GM19099 (cell line): ENCODE measurements around the gene ALG1.

ENCODE experiments used
- POLR2A ChIP-seq: IDR thresholded peaks from 3 replicates; pipeline ENCODE4 v1.6.1; 2011; ENCODE audit warnings: low read depth; ENCODE audit not compliant: insufficient read length; ENCODE audit errors: extremely low read depth

Gene ALG1

GRCh38 chr16:5064915-5065314 lies 6.7 kb upstream of the ALG1 start:
- no peak for TF ChIP-seq POLR2A

GRCh38 chr16:5065326-5065725 lies 6.3 kb upstream of the ALG1 start:
- no peak for TF ChIP-seq POLR2A

GRCh38 chr16:5065813-5066212 lies 5.8 kb upstream of the ALG1 start, which contains the start of gene C16orf89:
C16orf89 (minus strand) TSS chr16:5065956; CDS start chr16:5065908, 48 bp downstream.
- no peak for TF ChIP-seq POLR2A

DNA sequence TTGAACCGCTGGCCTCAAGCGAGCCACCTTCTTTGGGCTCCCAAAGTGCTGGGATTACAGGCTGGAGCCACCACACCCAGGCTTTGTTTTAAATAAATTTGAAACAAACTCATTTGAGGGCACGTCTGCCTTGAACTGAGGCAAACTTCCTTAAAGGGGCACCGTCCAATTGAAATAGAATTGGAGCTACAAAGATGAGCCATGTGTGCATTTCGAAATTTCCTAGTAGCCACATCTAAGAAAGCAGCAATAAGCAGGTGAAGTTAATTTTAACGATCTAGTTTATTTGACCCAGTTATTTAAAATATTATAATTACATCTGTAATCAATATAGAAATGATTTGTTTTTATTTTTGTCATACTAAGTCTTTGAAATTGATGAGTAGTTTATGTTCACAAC lies 5.1 kb upstream of the ALG1 start:
- no peak for TF ChIP-seq POLR2A

GRCh38 chr16:5069048-5069447 lies 2.6 kb upstream of the ALG1 start:
- TF ChIP-seq POLR2A: no peak

GRCh38 chr16:5069854-5070253 lies 1.8 kb upstream of the ALG1 start:
- TF ChIP-seq POLR2A: no peak

DNA sequence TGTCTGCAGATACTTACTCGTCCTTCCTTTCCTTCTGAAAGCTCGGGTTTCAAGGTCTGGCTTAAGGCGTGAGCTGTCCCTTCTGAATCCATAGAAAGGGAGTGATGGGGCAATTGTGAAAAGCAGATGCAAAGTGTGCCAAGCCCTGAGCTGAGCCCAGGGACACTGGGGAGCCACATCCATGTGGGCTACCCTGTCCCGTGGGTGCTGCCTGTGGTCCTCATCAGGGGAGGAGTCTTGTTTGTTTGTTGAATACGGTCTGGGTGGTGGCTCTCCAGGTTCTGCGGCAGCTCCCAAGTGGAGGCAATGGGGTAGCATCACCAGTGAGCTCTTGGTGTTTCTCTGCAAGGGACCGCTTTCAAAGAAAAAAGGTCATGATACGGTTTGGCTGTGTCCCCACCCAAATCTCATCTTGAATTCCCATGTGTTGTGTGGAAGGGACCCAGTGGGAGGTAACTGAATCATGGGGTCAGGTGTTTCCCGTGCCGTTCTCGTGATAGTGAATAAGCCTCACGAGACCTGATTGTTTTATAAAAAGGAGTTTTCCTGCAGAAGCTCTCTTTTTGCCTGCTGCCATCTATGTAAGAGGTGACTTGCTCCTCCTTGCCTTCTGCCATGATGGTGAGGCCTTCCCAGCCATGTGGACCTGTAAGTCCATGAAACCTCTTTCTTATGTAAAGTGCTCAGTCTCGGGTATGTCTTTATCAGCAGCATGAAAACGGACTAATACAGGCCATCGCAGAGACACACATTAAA lies 1.0 kb upstream of the ALG1 start:
- TF ChIP-seq POLR2A: no peak

GRCh38 chr16:5071341-5071680 lies 332 bp upstream of the ALG1 start:
- no peak for TF ChIP-seq POLR2A

GRCh38 chr16:5072334-5073278 lies 963 bp downstream of the ALG1 start:
- TF ChIP-seq POLR2A: no peak

DNA sequence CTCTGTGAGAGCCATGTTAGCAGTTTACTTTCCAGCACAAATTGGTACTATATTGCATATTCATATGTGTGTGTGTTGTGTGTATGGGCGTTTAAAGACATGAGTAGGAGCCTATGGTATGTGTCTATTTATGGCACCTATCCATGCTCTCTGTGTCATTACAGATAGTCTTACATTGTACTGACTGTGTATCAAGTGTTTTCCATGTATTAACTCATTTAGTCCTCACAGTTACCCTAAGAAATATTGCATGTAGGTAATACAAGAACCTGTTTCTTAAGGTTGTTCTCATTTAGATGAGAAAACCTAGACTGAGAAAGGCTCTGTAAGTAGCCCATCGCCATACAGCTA lies 1.6 kb downstream of the ALG1 start:
- TF ChIP-seq POLR2A: no peak

DNA sequence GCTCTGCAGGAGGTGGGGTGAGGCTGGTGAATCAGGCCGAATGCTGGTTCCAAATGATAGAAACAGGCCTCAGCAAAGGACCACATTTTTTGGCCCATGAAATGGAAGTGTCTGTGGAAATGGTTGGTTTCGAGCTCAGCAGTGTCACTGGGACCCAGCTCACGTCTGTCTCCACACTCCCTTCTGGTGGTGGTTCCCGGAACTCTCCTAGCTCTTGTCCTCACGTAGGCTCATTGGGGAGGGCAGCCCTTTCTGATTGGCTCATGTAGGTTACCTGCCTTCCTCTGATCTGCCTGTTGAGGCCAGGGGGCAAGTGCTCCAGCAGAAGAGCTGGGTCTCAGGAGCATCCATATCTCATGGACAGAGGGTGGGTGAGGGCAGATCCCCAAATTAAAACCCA lies 4.0 kb downstream of the ALG1 start:
- TF ChIP-seq POLR2A: no peak

DNA sequence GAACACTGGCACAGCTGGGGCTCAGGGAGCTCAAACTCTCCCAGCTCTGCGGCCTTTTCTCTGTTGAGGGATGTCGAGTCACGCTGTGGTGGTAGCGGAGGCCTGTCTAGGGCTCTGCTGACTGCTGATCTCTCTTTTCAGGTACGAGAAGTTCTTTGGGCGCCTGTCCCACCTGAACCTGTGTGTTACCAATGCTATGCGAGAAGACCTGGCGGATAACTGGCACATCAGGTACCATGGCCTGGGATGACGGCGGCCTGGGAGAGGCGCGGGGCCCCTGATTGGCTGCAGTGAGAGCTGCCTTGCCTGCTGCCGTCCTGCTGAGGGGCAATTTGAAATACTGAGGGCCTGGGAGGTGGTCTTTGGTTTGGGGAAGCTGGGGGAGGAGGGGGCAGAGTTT lies 5.7 kb downstream of the ALG1 start:
- TF ChIP-seq POLR2A: no peak

DNA sequence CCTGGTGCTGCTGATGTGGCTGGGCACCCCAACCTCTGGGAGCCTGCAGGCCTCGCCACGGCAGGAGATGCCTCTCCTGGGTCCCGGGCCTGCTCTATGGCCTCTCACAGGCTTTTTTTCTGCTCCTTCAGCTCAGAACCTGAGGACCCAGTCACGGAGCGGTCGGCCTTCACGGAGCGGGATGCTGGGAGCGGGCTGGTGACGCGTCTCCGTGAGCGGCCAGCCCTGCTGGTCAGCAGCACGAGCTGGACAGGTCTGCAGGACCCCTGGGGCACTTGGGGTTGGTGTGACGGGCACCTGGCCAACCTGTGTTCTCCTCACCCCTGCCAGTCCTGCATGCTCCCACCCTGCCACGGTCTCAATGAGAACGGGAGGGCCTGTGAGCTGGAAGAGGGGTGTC lies 7.0 kb downstream of the ALG1 start:
- no peak for TF ChIP-seq POLR2A

DNA sequence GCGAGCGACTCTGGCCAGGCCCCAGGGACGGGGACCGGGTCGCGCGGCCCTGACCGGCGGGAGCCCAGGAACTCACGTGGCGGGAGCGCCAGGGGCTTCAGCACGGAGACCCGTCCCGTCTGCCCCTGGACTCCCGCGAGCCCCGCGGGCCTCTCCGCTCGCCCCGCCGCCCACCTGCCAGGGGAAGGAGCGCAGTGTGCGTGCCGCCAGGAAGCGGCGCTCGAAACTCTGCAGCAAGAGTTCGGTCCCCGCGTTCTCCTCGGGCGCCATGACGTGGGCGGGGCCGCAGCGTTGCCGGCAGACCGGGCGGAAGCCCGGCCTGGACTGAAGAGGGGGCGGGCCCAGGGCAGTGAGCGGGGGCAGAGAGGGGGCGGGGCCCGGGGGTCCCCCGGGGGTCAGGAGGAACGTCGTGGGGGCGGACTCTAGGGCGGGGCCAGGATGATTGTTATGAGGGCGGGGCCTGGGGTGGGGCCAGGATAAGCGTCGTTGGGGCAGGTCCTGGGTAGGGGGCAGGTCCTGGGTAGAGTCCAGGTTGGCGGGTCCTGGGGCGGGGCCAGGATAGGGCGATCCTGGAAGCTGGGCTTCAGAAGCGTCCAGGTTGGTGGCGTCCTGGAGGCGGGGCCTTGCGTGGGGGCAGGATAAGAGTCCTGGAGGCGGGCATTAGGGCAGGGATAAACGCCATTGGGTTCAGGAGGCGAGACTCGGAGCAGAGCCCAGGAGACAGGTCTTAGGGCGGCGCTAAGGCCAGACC lies 26.0 kb downstream of the ALG1 start, which contains the start of gene EEF2KMT:
EEF2KMT (minus strand) TSS at position 326 of the 751 bp plus-strand sequence; CDS start at position 270, 56 bp downstream.
- TF ChIP-seq POLR2A: peak; percentile 51

DNA sequence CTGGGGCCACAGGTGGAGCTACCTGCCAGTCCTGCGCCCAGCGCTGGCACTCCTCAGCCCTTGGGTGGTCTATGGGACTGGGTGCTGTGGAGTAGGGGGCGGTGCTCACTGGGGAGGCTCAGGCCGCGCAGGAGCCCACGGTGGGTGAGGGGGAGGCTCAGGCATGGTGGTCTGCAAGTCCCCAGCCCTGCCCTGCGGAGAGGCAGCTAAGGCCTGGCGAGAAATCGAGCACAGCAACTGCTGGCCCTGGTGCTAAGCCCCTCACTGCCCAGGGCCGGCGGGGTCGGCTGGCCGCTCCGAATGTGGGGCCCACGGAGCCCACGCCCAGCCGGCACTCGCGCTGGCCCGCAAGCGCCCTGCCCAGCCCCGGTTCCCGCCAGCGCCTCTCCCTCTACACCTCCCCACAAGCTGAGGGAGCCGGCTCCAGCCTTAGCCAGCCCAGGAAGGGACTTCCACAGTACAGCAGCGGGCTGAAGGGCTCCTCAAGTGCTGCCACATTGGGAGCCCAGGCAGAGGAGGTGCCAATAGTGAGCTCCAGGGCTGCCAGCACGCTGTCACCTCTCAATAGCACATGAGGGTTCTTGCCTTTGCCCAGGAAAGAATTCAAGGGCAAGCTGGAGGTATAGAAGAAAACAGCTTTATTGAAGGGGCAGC lies 37.0 kb downstream of the ALG1 start:
- TF ChIP-seq POLR2A: no peak
